Right ventricle myocardium inferior (tissue), 1 donor: ENCODE results near the gene MMEL1. TPM values are rescaled to one million over a fixed set of nuclear protein-coding genes. Genes with fewer than 3 reads are reported as not detected.
A peak's percentile ranks its signal among the peaks of the same experiment; 100 is the strongest.

Experiments
- ATAC-seq: fragments of 200-7000 bp; cut with Tn5 transposase; one replicate; pipeline ENCODE4 v1.9.1; 2020; ENCODE audit warnings: mild to moderate bottlenecking, moderate library complexity
- DNase-seq: peaks from one replicate; pipeline ENCODE4 v3.0.0; 2021; ENCODE audit errors: missing footprints
- intact Hi-C: fragments of 100-400 bp; cut with DNase I; formaldehyde crosslinking; loops from one replicate; pipeline ENCODE4 v1.11.0; 2022
- total RNA-seq: library from RNA; stranded (reverse); fragmentation: NEBNext Ultra II Directional; extraction: Animal tissue kit (Norgen Biotek cat#: 25700); gene quantifications from one replicate; pipeline ENCODE4 v1.2.1, GENCODE V29; 2021
- donor health status: DM: no; HTN: yes; CAD: no; lungs with severe emphysema.

The MMEL1 gene
- total RNA-seq, 1 donor from 2014 or later = 0.35 TPM

GRCh38 chr1:2567083-2567679 is 65.6 kb downstream of the MMEL1 start:
- intact Hi-C loops = no loop called here
- ATAC-seq (no peak), DNase-seq (no peak)

GRCh38 chr1:2566101-2567045 is 66.4 kb downstream of the MMEL1 start:
- no peak for ATAC-seq
- no peak for DNase-seq
- intact Hi-C loops = no loop called here

- ATAC-seq = no peak
- intact Hi-C loops = no loop called here
- DNase-seq = no peak
Observed at GRCh38 chr1:2564815-2565374, 67.9 kb downstream of the MMEL1 start.

- intact Hi-C loops = no loop called here
- no peak for ATAC-seq
- no peak for DNase-seq
Observed at GRCh38 chr1:2564006-2564814, 68.6 kb downstream of the MMEL1 start.

DNA sequence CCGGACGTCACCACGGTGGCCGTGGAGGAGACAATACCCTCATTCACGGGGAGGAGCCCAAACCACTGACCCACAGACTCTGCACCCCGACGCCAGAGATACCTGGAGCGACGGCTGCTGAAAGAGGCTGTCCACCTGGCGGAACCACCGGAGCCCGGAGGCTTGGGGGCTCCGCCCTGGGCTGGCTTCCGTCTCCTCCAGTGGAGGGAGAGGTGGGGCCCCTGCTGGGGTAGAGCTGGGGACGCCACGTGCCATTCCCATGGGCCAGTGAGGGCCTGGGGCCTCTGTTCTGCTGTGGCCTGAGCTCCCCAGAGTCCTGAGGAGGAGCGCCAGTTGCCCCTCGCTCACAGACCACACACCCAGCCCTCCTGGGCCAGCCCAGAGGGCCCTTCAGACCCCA is 69.6 kb downstream of the MMEL1 start:
- no peak for DNase-seq
- intact Hi-C loops = no loop called here
- no peak for ATAC-seq

DNA sequence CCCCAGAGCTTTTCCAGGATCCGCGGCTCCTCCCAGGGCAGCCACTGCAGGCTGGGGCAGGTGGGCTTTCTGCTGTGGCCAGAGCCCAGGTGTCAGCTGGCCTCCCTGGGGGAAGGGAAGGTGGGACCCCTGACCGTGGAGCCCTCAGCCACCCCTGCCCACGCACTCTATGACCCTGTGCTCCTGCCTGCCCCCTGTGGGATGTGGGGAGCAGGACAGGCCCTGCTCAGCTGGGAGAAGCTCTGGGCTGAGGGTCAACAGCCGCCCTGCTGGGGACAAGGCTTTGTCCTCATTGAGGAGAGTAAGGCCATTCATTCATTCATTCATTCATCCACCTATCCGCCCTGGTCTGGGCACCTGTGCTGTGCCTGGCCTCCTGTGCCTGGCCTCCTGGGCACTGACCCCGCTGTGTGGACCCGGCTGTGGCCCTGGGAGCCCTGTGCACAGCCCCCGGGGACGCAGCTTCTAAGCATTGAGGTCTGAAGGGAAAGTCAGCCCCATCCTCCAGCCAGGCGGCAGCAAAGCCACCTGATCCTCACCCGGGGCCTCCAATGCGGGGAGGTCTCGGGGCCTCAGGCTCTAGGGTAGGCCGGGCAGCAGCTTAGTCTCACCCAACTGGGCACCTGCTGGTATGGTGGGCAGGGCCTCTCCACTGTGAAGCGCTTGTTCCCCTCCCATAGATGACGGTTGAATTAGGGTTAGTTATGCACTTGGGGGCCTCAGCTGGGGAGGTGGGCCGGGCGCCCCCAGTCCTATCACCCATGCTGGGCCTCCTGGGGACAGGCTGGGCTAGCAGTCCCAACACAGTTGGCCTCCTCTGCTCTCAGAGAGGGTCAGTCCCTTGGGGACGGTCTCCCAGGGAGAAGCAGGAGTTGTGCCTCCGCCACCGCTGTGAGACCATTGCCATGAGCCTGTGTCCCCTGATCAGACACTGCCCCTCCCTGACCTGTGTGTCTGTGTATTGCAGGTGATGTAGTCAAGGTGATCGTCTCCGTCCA is 70.6 kb downstream of the MMEL1 start:
- intact Hi-C loops = no loop called here
- DNase-seq (no peak), ATAC-seq (no peak)

DNA sequence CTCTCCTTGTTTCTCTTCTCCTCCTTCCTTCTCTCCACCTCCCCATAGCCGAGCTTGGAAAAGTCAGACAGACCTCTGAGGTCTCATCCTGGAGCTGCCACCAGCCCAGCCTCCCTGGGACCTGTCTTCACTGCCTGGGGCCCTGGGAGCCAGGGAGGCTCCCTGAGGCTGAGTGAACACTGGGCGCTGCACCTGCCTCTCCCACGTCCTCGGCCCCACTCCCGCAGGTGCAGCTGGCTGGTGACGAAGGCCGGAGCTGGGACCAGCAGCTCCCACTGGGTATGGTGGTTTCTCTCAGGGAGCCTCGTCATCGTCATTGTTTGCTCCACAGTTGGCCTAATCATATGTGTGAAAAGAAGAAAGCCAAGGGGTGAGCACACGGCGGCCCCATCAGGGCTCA is 71.4 kb downstream of the MMEL1 start:
- DNase-seq (no peak), ATAC-seq (no peak)
- intact Hi-C loops = no loop called here

DNA sequence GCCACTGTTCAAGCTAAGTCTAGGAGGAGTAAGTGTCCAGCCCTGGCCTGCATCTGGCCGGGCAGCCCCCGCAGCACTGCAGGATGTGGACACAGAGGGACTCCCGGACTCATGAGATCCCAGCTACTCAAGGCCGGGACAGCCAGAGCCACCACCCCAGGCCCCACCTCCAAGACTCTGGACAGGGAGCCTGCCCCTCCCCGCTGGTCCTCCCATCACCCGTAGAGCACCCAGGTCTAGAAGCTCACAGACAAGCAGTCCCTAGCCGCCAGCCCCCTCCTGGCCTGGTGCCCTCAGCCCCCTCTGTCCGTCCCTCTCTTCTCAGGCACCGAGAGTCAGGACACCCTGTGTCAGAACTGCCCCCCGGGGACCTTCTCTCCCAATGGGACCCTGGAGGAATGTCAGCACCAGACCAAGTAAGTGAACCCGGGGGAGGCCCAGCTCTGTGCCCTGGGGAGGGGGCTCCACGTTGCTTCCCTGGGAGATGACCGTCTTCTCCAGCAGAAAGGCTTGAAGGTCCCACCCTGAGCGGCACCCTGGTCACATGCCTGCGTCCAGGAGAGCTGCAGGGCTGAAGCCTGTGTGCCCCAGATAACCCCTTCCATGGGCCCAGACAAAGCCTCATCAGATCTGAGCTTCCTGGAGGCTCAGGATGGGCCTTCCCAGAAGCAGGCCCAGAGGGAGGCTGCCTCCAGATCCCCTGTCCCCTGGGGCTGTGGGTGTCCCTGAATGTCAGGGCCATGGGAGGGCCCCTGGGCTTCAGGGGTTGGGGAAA is 72.3 kb downstream of the MMEL1 start:
- no peak for ATAC-seq
- intact Hi-C loops = no loop called here
- DNase-seq = no peak

GRCh38 chr1:2559509-2560298 is 73.1 kb downstream of the MMEL1 start:
- intact Hi-C loops = loop anchor here (5.0 kb wide), 1 partner anchor 223 kb away; no protein-coding TSS in a partner anchor
- ATAC-seq (no peak), DNase-seq (no peak)

DNA sequence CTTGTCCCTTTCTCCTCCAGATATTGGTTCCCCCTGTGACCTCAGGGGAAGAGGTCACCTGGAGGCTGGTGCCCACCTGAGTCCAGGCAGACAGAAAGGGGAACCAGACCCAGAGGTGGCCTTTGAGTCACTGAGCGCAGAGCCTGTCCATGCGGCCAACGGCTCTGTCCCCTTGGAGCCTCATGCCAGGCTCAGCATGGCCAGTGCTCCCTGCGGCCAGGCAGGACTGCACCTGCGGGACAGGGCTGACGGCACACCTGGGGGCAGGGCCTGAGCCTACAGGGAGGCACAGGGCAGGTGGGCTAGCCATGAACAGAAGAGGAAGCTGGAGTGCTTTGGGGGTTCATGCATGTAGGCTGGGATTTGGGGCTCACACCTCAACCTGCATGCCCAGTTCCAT is 74.0 kb downstream of the MMEL1 start:
- ATAC-seq (no peak), DNase-seq (no peak)
- intact Hi-C loops = loop anchor here (5.0 kb wide), 1 partner anchor 223 kb away; no protein-coding TSS in a partner anchor

GRCh38 chr1:2558420-2558819 is 74.4 kb downstream of the MMEL1 start:
- no peak for DNase-seq
- no peak for ATAC-seq
- intact Hi-C loops = loop anchor here (5.0 kb wide), 1 partner anchor 224 kb away; no protein-coding TSS in a partner anchor

- DNase-seq = no peak
- intact Hi-C loops = loop anchor here (5.0 kb wide), 1 partner anchor 225 kb away; no protein-coding TSS in a partner anchor
- no peak for ATAC-seq
Observed at GRCh38 chr1:2557482-2558400, 75.1 kb downstream of the MMEL1 start.

GRCh38 chr1:2556678-2557481 is 75.9 kb downstream of the MMEL1 start:
- intact Hi-C loops = loop anchor here (5.0 kb wide), 1 partner anchor 225 kb away; no protein-coding TSS in a partner anchor
- DNase-seq (no peak), ATAC-seq (peak; percentile 18)

GRCh38 chr1:2556277-2556677 is 76.5 kb downstream of the MMEL1 start, which contains the start of gene TNFRSF14:
TNFRSF14 (plus strand) TSS chr1:2556371; CDS start chr1:2556665, 294 bp downstream.
- ATAC-seq = peak; percentile 51
- intact Hi-C loops = loop anchor here (5.0 kb wide), 1 partner anchor 226 kb away; no protein-coding TSS in a partner anchor
- DNase-seq = peak; percentile 82
